ENCODE results near the gene ZBTB20. TPM values are rescaled to one million over a fixed set of nuclear protein-coding genes. Genes with fewer than 3 reads are reported as not detected.

Gene ZBTB20
- total RNA-seq, 6 experiments from 2014 or later: 8.0 to 14.1 (median 10.4) TPM

GRCh38 chr3:114418724-114419543, 728.2 kb downstream of the ZBTB20 start:
- Mint-ChIP-seq H3K27ac (peak overlapping the region; percentile 76), H3K4me3 (peak overlapping the region; percentile 66), H3K36me3 (ENCODE audit: low read depth) (no peaks in the 10 kb centered on the region), H3K27me3 (ENCODE audit: insufficient read depth) (no peaks in the 10 kb centered on the region; the same call in 1 of the 2 replicates), H3K9me3 (no peaks in the 10 kb centered on the region), H3K4me1 (ENCODE audit: low read depth) (peaks cover 30% of the 10 kb centered on the region)
- TF ChIP-seq CTCF (IDR thresholded peaks at IDR 0.05): peak; percentile 98
- peak; percentile 81 for DNase-seq

GRCh38 chr3:114418107-114418506, 729.0 kb downstream of the ZBTB20 start:
- peak overlapping the region; percentile 66 for H3K4me3 Mint-ChIP-seq
- peak; percentile 37 for DNase-seq
- peak overlapping the region; percentile 76 for H3K27ac Mint-ChIP-seq
- H3K9me3 Mint-ChIP-seq: no peaks in the 10 kb centered on the region
- no peaks in the 10 kb centered on the region; the same call in 1 of the 2 replicates for H3K27me3 Mint-ChIP-seq (ENCODE audit: insufficient read depth)
- H3K4me1 Mint-ChIP-seq (ENCODE audit: low read depth): peaks cover 34% of the 10 kb centered on the region
- TF ChIP-seq CTCF (IDR thresholded peaks at IDR 0.05): no peak
- no peaks in the 10 kb centered on the region for H3K36me3 Mint-ChIP-seq (ENCODE audit: low read depth)

GRCh38 chr3:114417675-114418074, 729.4 kb downstream of the ZBTB20 start:
- H3K27ac Mint-ChIP-seq: peak overlapping the region; percentile 25; the same call in 1 of the 2 replicates
- no peak for DNase-seq
- H3K9me3 Mint-ChIP-seq: no peaks in the 10 kb centered on the region
- no peaks in the 10 kb centered on the region; the same call in 1 of the 2 replicates for H3K27me3 Mint-ChIP-seq (ENCODE audit: insufficient read depth)
- no peak overlapping the region for H3K4me3 Mint-ChIP-seq
- no peak for TF ChIP-seq CTCF (IDR thresholded peaks at IDR 0.05)
- H3K4me1 Mint-ChIP-seq (ENCODE audit: low read depth): peaks cover 38% of the 10 kb centered on the region
- no peaks in the 10 kb centered on the region for H3K36me3 Mint-ChIP-seq (ENCODE audit: low read depth)

GRCh38 chr3:114417265-114417664, 729.8 kb downstream of the ZBTB20 start:
- Mint-ChIP-seq H3K4me3 (no peak overlapping the region), H3K27ac (no peak overlapping the region), H3K9me3 (no peaks in the 10 kb centered on the region), H3K36me3 (ENCODE audit: low read depth) (no peaks in the 10 kb centered on the region), H3K4me1 (ENCODE audit: low read depth) (peaks cover 42% of the 10 kb centered on the region), H3K27me3 (ENCODE audit: insufficient read depth) (no peaks in the 10 kb centered on the region; the same call in 1 of the 2 replicates)
- TF ChIP-seq CTCF (IDR thresholded peaks at IDR 0.05): no peak
- no peak for DNase-seq

GRCh38 chr3:114411811-114412803, 735.0 kb downstream of the ZBTB20 start:
- Mint-ChIP-seq H3K4me3 (peak overlapping the region; percentile 83), H3K27ac (peak overlapping the region; percentile 90)
- DNase-seq: peak; percentile 56

More at GRCh38 chr3:114411811-114412803, 735.0 kb downstream of the ZBTB20 start:
- peak; percentile 35; the same call in 1 of the 2 replicates for TF ChIP-seq CTCF (IDR thresholded peaks at IDR 0.05)
- no peaks in the 10 kb centered on the region for H3K36me3 Mint-ChIP-seq (ENCODE audit: low read depth)
- no peaks in the 10 kb centered on the region for H3K9me3 Mint-ChIP-seq
- peaks cover 70% of the 10 kb centered on the region for H3K4me1 Mint-ChIP-seq (ENCODE audit: low read depth)
- no peaks in the 10 kb centered on the region; the same call in 1 of the 2 replicates for H3K27me3 Mint-ChIP-seq (ENCODE audit: insufficient read depth)

All from HFFc6 (cell line).